KMS-11 (cell line): ENCODE measurements around the gene ASRGL1.

Source experiments
- H2AFZ ChIP-seq: fragments of 200-600 bp; sonication (generic); 2 replicates; pipeline ENCODE4 v1.6.1; 2016; ENCODE audit warnings: antibody characterized with exemption, mixed run types, low read depth
- H3K27ac ChIP-seq: fragments of 200-600 bp; sonication (generic); 2 replicates; pipeline ENCODE4 v1.6.1; 2016; ENCODE audit warnings: mild to moderate bottlenecking, mixed run types
- H3K27me3 ChIP-seq: fragments of 200-600 bp; sonication (generic); 2 replicates; pipeline ENCODE4 v1.6.1; 2017; ENCODE audit warnings: mild to moderate bottlenecking, low read depth, mixed run types, moderate library complexity; ENCODE audit not compliant: insufficient read depth
- H3K36me3 ChIP-seq: fragments of 200-600 bp; sonication (generic); 2 replicates; pipeline ENCODE4 v1.6.1; 2017; ENCODE audit warnings: mild to moderate bottlenecking, mixed run types; ENCODE audit not compliant: insufficient read depth
- H3K4me1 ChIP-seq: fragments of 200-600 bp; sonication (generic); 2 replicates; pipeline ENCODE4 v1.6.1; 2016; ENCODE audit warnings: mild to moderate bottlenecking, low read depth, mixed run types; ENCODE audit not compliant: poor library complexity, severe bottlenecking
- H3K4me2 ChIP-seq: fragments of 200-600 bp; sonication (generic); 2 replicates; pipeline ENCODE4 v1.7.0; 2016; ENCODE audit warnings: mild to moderate bottlenecking, mixed run types
- H3K4me3 ChIP-seq: fragments of 200-600 bp; sonication (generic); IDR thresholded peaks from 2 replicates; pipeline ENCODE4 v1.6.1; 2017; ENCODE audit warnings: low read depth, low read length, mixed read lengths; ENCODE audit not compliant: insufficient read depth
- H3K79me2 ChIP-seq: fragments of 200-600 bp; sonication (generic); 2 replicates; pipeline ENCODE4 v1.6.1; 2016; ENCODE audit warnings: low read depth, mixed run types; ENCODE audit not compliant: insufficient read depth
- H3K9ac ChIP-seq: fragments of 200-600 bp; sonication (generic); 2 replicates; pipeline ENCODE4 v1.6.1; 2016; ENCODE audit warnings: mild to moderate bottlenecking, mixed run types
- H4K20me1 ChIP-seq: fragments of 200-600 bp; sonication (generic); 2 replicates; pipeline ENCODE4 v1.6.1; 2016; ENCODE audit warnings: mild to moderate bottlenecking, mixed run types; ENCODE audit not compliant: insufficient read depth
- CTCF ChIP-seq: fragments of 200-600 bp; sonication (generic); conservative IDR thresholded peaks from 2 replicates; pipeline ENCODE4 v1.6.1; 2017; ENCODE audit warnings: low read depth, mild to moderate bottlenecking, antibody characterized with exemption, low read length, moderate library complexity, mixed read lengths

ASRGL1 gene

GRCh38 chr11:62393735-62394134, 56.5 kb downstream of the ASRGL1 start:
- H3K4me2 ChIP-seq: no peak overlapping the region
- no peak overlapping the region for H3K9ac ChIP-seq
- H2AFZ ChIP-seq: no peak overlapping the region
- no peak for TF ChIP-seq CTCF
- H4K20me1 ChIP-seq: no peaks in the 10 kb centered on the region
- H3K4me1 ChIP-seq: peaks cover 24% of the 10 kb centered on the region
- H3K27me3 ChIP-seq: peaks cover 6% of the 10 kb centered on the region; the same call in 1 of the 2 replicates
- no peak overlapping the region for H3K27ac ChIP-seq
- H3K36me3 ChIP-seq: no peaks in the 10 kb centered on the region
- H3K4me3 ChIP-seq: no peak overlapping the region
- H3K79me2 ChIP-seq: no peaks in the 10 kb centered on the region

GRCh38 chr11:62394825-62395538, 57.7 kb downstream of the ASRGL1 start:
- Histone ChIP-seq H3K27ac (no peak overlapping the region), H3K4me3 (no peak overlapping the region), H3K4me2 (peak overlapping the region; percentile 12; the same call in 1 of the 2 replicates), H3K9ac (no peak overlapping the region), H3K27me3 (no peaks in the 10 kb centered on the region; the same call in 1 of the 2 replicates), H4K20me1 (no peaks in the 10 kb centered on the region), H3K36me3 (no peaks in the 10 kb centered on the region), H3K4me1 (peaks cover 20% of the 10 kb centered on the region), H3K79me2 (no peaks in the 10 kb centered on the region), H2AFZ (peak overlapping the region; percentile 9; the same call in 1 of the 2 replicates)
- TF ChIP-seq CTCF: peak; percentile 89

- no peaks in the 10 kb centered on the region for H4K20me1 ChIP-seq
- H3K79me2 ChIP-seq: no peaks in the 10 kb centered on the region
- no peaks in the 10 kb centered on the region for H3K27me3 ChIP-seq
- no peak for TF ChIP-seq CTCF
- no peak overlapping the region for H3K4me3 ChIP-seq
- peaks cover 20% of the 10 kb centered on the region for H3K4me1 ChIP-seq
- no peak overlapping the region for H3K27ac ChIP-seq
- no peak overlapping the region for H2AFZ ChIP-seq
- no peak overlapping the region for H3K9ac ChIP-seq
- no peak overlapping the region for H3K4me2 ChIP-seq
- no peaks in the 10 kb centered on the region for H3K36me3 ChIP-seq
Measured at GRCh38 chr11:62395885-62396551, 58.8 kb downstream of the ASRGL1 start.

- Histone ChIP-seq H3K27ac (no peak overlapping the region), H3K27me3 (no peaks in the 10 kb centered on the region), H3K4me3 (no peak overlapping the region), H3K4me2 (no peak overlapping the region), H3K79me2 (no peaks in the 10 kb centered on the region), H3K4me1 (peaks cover 16% of the 10 kb centered on the region), H2AFZ (no peak overlapping the region), H3K36me3 (no peaks in the 10 kb centered on the region), H3K9ac (no peak overlapping the region), H4K20me1 (no peaks in the 10 kb centered on the region)
- TF ChIP-seq CTCF: no peak
Measured at GRCh38 chr11:62398011-62398994, 61.1 kb downstream of the ASRGL1 start.
